Astrocyte of the cerebellum (primary cell): ENCODE results near the gene PDGFRB.

Experiments used
- DNase-seq: peaks from one replicate; pipeline ENCODE4 v3.0.0-alpha.2; 2011; ENCODE audit warnings: low read depth
- H3K4me3 ChIP-seq: 2 replicates; pipeline ENCODE4 v1.5.1; 2011; ENCODE audit warnings: mild to moderate bottlenecking, low read depth, low read length, moderate library complexity
- in situ Hi-C: cut with HindIII; loops from 2 replicates; pipeline ENCODE4 v1.10.0; 2017; ENCODE audit warnings: low sequenced_read_pairs
- TF ChIP-seq, protein P1 (sequence below): IDR thresholded peaks from 2 replicates; pipeline ENCODE4 v1.5.1; 2012; ENCODE audit warnings: low read length, low read depth, moderate library complexity, mild to moderate bottlenecking; ENCODE audit errors: missing control alignments

The PDGFRB gene

GRCh38 chr5:150183436-150183835 lies 27.8 kb upstream of the PDGFRB start:
- H3K4me3 ChIP-seq: no peak overlapping the region
- in situ Hi-C loops: no loop called here
- DNase-seq: no peak
- TF ChIP-seq, protein P1, sequence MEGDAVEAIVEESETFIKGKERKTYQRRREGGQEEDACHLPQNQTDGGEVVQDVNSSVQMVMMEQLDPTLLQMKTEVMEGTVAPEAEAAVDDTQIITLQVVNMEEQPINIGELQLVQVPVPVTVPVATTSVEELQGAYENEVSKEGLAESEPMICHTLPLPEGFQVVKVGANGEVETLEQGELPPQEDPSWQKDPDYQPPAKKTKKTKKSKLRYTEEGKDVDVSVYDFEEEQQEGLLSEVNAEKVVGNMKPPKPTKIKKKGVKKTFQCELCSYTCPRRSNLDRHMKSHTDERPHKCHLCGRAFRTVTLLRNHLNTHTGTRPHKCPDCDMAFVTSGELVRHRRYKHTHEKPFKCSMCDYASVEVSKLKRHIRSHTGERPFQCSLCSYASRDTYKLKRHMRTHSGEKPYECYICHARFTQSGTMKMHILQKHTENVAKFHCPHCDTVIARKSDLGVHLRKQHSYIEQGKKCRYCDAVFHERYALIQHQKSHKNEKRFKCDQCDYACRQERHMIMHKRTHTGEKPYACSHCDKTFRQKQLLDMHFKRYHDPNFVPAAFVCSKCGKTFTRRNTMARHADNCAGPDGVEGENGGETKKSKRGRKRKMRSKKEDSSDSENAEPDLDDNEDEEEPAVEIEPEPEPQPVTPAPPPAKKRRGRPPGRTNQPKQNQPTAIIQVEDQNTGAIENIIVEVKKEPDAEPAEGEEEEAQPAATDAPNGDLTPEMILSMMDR: no peak

GRCh38 chr5:150182774-150183173 lies 27.1 kb upstream of the PDGFRB start:
- in situ Hi-C loops: no loop called here
- H3K4me3 ChIP-seq: no peak overlapping the region
- TF ChIP-seq, protein P1: no peak
- DNase-seq: no peak

- in situ Hi-C loops: no loop called here
Observed at GRCh38 chr5:150181766-150182545, 26.3 kb upstream of the PDGFRB start.

DNA sequence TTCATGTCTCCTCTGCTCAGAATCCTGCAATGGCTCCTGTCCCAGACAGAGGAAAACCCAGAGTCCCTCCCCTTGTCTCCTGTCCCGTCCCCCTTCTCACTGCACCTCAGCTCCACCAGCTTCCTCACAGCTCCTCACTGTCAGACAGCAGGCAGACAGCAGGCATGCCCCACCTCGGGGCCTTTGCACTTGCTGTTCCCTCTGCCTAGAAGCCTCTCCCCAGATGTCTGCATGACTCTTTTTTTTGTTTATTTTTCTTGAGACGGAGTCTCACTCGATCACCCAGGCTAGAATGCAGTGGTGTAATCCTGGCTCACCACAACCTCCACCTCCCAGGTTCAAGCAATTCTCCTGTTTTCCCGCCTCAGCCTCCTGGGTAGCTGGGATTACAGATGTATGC lies 25.4 kb upstream of the PDGFRB start:
- no peak overlapping the region for H3K4me3 ChIP-seq
- TF ChIP-seq, protein P1: no peak
- no peak for DNase-seq
- in situ Hi-C loops: no loop called here

More at GRCh38 chr5:150181766-150182545, 26.3 kb upstream of the PDGFRB start:
- no peak overlapping the region for H3K4me3 ChIP-seq
- DNase-seq: no peak
- TF ChIP-seq, protein P1: no peak

- no peak for DNase-seq
- TF ChIP-seq, protein P1: no peak
- in situ Hi-C loops: no loop called here
- no peak overlapping the region for H3K4me3 ChIP-seq
Observed at GRCh38 chr5:150180241-150181026, 24.8 kb upstream of the PDGFRB start.

DNA sequence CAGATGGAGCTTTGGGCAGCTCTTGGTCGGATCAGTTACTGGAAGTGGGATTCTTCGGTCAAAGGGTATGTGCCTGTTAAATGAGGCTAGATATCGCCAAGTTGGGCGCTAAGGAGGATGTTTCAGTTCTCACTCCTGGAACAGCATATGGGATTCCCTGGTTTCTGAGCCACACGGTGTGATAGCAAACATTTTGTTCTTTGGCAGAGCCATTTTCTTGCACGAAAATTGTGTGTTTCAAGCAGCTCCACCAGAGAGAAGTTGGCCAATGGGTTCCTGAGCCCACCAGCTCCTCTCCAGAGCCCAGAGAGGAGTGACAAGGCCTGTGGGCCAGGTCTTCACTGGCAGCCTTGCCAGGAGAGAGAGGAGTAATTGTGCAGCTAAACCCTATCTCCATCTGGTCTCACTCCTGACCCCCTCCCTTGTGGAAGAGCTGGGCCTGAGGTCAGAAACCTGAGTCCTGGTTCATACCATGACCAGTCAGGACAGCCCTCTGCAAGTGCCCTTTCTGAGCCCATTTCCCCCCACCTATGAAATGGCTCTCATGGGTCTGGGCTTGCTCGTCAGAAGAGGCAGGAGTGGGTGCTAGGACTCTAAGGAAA lies 23.5 kb upstream of the PDGFRB start:
- in situ Hi-C loops: no loop called here
- H3K4me3 ChIP-seq: no peak overlapping the region
- TF ChIP-seq, protein P1: no peak
- DNase-seq: no peak
